CD4-positive, alpha-beta T cell treated with Interleukin-4 for 4 hours (primary cell): Measurements from ENCODE around the gene TOMM40L.

Source experiments
- DNase-seq: peaks from one replicate; pipeline ENCODE4 v3.0.0-alpha.2; 2020

TOMM40L gene

GRCh38 chr1:161225534-161226319, at the start of gene TOMM40L:
TSS of gene TOMM40L (plus strand) at chr1:161226060. CDS start at chr1:161226490, 430 bp downstream.
- peak; percentile 99 for DNase-seq

GRCh38 chr1:161176468-161177111, 49.3 kb upstream of the TOMM40L start:
- DNase-seq: no peak

GRCh38 chr1:161177112-161177935, 48.5 kb upstream of the TOMM40L start, which contains the start of gene B4GALT3:
TSS of gene B4GALT3 (minus strand) at chr1:161177507. CDS start at chr1:161176060, 1,447 bp downstream.
- peak; percentile 87 for DNase-seq

- no peak for DNase-seq
These were observed 48.0 kb upstream of the TOMM40L start for GRCh38 chr1:161177936-161178244.

- DNase-seq: no peak
These were observed 46.2 kb upstream of the TOMM40L start for GRCh38 chr1:161179698-161180097.

- peak; percentile 46 for DNase-seq
These were observed 45.2 kb upstream of the TOMM40L start for GRCh38 chr1:161180639-161181038.

- peak; percentile 95 for DNase-seq
These were observed 43.6 kb upstream of the TOMM40L start for GRCh38 chr1:161182214-161182613.

GRCh38 chr1:161185282-161185682, 40.6 kb upstream of the TOMM40L start:
- DNase-seq: peak; percentile 95

GRCh38 chr1:161185732-161186311, 40.0 kb upstream of the TOMM40L start:
- DNase-seq: peak; percentile 25

- DNase-seq: no peak
These were observed 38.5 kb upstream of the TOMM40L start for GRCh38 chr1:161187311-161187710.

- DNase-seq: no peak
These were observed 37.5 kb upstream of the TOMM40L start for GRCh38 chr1:161188381-161188780.

- no peak for DNase-seq
These were observed 36.8 kb upstream of the TOMM40L start for GRCh38 chr1:161189036-161189435.

- DNase-seq: no peak
These were observed 34.8 kb upstream of the TOMM40L start for GRCh38 chr1:161190962-161191521.

GRCh38 chr1:161191971-161192370, 33.9 kb upstream of the TOMM40L start:
- no peak for DNase-seq

GRCh38 chr1:161192476-161193465, 33.1 kb upstream of the TOMM40L start:
- peak; percentile 85 for DNase-seq

- DNase-seq: no peak
These were observed 32.2 kb upstream of the TOMM40L start for GRCh38 chr1:161193561-161194235.

GRCh38 chr1:161195171-161195570, 30.7 kb upstream of the TOMM40L start:
- no peak for DNase-seq

- no peak for DNase-seq
These were observed 29.7 kb upstream of the TOMM40L start for GRCh38 chr1:161196111-161196510.

- DNase-seq: no peak
These were observed 29.1 kb upstream of the TOMM40L start for GRCh38 chr1:161196521-161197451.
